Stomach (tissue), 4 donors: ENCODE measurements around the gene KRT85.

Source experiments
- CTCF ChIP-seq, 7 experiments: fragments of 450-650 bp in 4 of 7; fragments of 200-600 bp in 3 of 7; sonication (generic) in 3 of 7; IDR thresholded peaks; one replicate each; pipeline ENCODE4 v1.5.1; 2016 to 2019; ENCODE audit warnings: antibody characterized with exemption in 7 of 7, control low read depth in 2 of 7, mild to moderate bottlenecking in 1 of 7
- EP300 ChIP-seq: sonication (generic); formaldehyde crosslinking; IDR thresholded peaks from one replicate; pipeline ENCODE4 v1.6.1; 2017; ENCODE audit warnings: antibody characterized with exemption

GRCh38 chr12:52350786-52351185 lies 16.5 kb downstream of the KRT85 start:
- TF ChIP-seq CTCF (IDR thresholded peaks at IDR 0.05) = no peak
- no peak for TF ChIP-seq EP300
